ENCODE measurements around the gene KDM1B.

The KDM1B gene

GRCh38 chr6:18260448-18261106, 105.4 kb downstream of the KDM1B start:
- in situ Hi-C loops (cut with HindIII; ENCODE audit: low sequenced_read_pairs) = no loop called here

GRCh38 chr6:18261877-18262276, 106.7 kb downstream of the KDM1B start:
- in situ Hi-C loops (cut with HindIII; ENCODE audit: low sequenced_read_pairs) = no loop called here

- in situ Hi-C loops (cut with HindIII; ENCODE audit: low sequenced_read_pairs) = no loop called here
Measured at GRCh38 chr6:18262702-18263417, 107.6 kb downstream of the KDM1B start.

GRCh38 chr6:18263418-18264218, 108.4 kb downstream of the KDM1B start:
- in situ Hi-C loops (cut with HindIII; ENCODE audit: low sequenced_read_pairs) = no loop called here

GRCh38 chr6:18264219-18264922, 109.1 kb downstream of the KDM1B start, which contains the start of gene DEK:
Gene DEK (minus strand): TSS chr6:18264530. CDS start chr6:18263987, 543 bp downstream.
- in situ Hi-C loops (cut with HindIII; ENCODE audit: low sequenced_read_pairs) = no loop called here

GRCh38 chr6:18264923-18265377, 109.7 kb downstream of the KDM1B start:
- in situ Hi-C loops (cut with HindIII; ENCODE audit: low sequenced_read_pairs) = no loop called here

- in situ Hi-C loops (cut with HindIII; ENCODE audit: low sequenced_read_pairs) = no loop called here
Measured at GRCh38 chr6:18265787-18266522, 110.7 kb downstream of the KDM1B start.

GRCh38 chr6:18266523-18266912, 111.3 kb downstream of the KDM1B start:
- in situ Hi-C loops (cut with HindIII; ENCODE audit: low sequenced_read_pairs) = no loop called here

- in situ Hi-C loops (cut with HindIII; ENCODE audit: low sequenced_read_pairs) = no loop called here
Measured at GRCh38 chr6:18268066-18268465, 112.8 kb downstream of the KDM1B start.

GRCh38 chr6:18269253-18269652, 114.0 kb downstream of the KDM1B start:
- in situ Hi-C loops (cut with HindIII; ENCODE audit: low sequenced_read_pairs) = no loop called here

GRCh38 chr6:18269717-18270116, 114.5 kb downstream of the KDM1B start:
- in situ Hi-C loops (cut with HindIII; ENCODE audit: low sequenced_read_pairs) = no loop called here

- in situ Hi-C loops (cut with HindIII; ENCODE audit: low sequenced_read_pairs) = no loop called here
Measured at GRCh38 chr6:18270216-18270615, 115.0 kb downstream of the KDM1B start.
